GF-D8 (cell line): Measurements from ENCODE around the gene ACTN3.
"Not testable (repeated sequence)": the region's sequence is repeated elsewhere in the genome, so short reads cannot be mapped to it uniquely, and the experiment has no call there.

ENCODE experiments used
- DNase-seq: peaks from one replicate; lab custom pipeline; 2025; lab: John Stamatoyannopoulos, UW

ACTN3 gene

DNA sequence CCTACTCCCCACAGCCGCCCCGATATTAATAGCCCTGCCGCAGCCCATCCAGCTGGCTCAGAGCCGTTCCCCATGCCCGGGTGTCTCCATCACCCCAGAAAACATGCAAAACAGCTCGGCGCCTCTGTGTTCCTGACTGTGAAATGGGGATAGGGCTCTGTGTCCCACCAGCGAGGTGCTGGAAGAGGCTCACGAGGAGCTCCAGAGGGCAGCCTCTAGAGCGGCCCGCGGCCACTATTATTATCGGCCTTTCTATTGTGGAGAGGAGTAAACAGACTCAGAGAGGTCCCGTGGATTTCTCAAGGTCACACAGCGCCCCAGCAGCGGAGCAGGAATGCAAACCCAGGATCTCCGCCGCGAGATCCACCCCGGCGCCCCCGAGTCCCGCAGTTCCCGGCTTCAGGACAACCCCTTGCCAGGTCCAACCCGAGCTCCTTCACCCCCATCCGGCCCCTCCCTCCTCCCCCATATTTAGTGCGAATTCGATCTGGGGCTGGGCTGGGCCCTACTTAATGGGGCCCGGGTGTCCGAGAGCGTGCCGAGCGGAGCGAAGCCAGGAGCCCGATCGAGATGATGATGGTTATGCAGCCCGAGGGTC, at the start of gene ACTN3:
TSS of gene ACTN3 (plus strand) at position 536 of the 598 bp plus-strand sequence. CDS start at position 571, 35 bp downstream.
- DNase-seq, result no peak

DNA sequence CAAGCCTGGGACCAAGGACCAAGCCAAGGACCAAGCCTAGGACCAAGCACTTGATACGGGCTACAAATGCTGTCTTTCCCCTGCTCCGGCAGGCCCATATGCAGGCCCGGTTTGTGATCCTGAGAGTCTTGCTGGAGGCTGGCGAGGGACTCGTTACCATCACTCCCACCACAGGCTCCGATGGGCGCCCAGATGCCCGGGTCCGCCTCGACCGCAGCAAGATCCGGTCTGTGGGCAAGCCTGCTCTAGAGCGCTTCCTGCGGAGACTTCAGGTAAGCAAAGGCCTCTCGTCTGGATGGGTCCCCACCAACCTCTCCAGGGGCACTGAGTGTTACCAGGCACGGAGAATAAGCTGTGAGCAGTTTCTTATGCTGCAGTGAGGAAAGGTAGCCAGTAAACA, 49.5 kb upstream of the ACTN3 start:
- no peak for DNase-seq

- DNase-seq, result no peak
Observed at GRCh38 chr11:66498506-66498905, 48.2 kb upstream of the ACTN3 start.

GRCh38 chr11:66505276-66505816, 41.4 kb upstream of the ACTN3 start:
- no peak for DNase-seq

DNA sequence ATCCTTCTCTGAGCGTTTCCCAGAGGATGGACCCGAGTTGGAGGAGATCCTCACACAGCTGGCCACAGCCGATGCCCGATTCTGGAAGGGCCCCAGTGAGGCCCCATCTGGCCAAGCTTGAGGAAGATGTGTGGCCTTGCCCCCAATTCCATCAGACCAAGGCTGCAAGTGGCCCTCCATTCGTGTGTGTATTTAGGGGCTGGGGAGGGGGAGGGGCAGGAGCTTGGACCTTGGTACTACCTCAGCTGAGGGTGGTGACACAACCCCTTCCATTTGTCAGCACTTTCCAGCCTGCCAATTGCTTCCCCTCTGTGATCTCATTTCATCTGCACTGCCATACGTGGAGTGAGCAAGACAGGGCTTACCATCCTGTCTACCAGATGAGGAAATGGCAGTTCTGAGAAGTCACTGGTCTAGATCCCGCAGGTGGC, 37.6 kb upstream of the ACTN3 start:
- peak; percentile 81 for DNase-seq

DNA sequence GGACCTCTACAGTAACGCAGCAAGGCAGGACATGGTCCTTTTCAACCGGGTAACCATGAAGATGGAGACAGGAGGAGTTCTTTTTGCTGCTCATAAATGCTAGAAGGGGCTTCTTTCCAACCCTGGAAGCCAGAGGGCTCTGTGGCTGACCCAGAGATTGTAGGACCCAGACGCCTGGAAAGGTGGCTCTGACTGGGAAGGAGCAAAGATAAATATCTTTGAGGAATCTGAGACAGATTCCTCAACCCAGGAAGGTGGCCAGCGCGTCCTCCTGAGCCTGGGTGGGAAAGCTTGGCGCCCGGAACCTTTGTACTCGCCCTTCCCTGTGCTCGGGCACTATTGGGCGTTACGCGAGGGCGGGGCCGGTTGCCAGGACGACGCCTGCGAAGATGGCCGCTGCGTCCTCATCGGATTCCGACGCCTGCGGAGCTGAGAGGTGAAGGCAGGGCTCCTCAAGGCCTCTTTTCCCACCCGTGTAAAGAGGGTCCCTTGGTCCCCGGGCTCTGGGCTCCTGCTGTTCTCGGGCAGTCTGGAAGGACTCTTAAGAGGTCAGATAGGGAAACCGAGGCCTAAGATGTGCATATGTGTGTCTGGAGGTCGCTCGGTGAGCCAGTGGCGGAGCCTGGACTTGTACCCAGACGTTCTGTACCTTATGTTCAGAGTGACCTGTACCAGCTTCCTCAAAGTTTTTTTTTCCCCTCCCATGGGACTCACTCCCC, 36.3 kb upstream of the ACTN3 start, which contains the start of gene BBS1:
TSS of gene BBS1 (plus strand) at position 365 of the 719 bp plus-strand sequence. CDS start at position 390, 25 bp downstream.
- peak; percentile 13 for DNase-seq

DNA sequence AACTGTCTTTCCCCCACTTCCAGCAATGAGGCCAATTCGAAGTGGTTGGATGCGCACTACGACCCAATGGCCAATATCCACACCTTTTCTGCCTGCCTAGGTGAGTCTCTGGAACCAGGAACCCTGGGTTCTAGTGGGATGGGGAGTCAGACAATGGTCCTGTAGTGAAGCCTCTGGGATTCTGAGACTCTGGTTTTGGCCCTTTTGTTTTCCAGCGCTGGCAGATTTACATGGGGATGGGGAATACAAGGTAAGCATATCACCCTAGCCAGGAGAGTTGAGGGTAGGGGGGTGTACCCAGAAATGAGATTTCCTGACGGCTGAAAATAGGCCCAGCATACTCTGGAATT, 35.7 kb upstream of the ACTN3 start:
- no peak for DNase-seq

- DNase-seq, result no peak
Observed at GRCh38 chr11:66523611-66524010, 23.1 kb upstream of the ACTN3 start.

GRCh38 chr11:66524304-66525040, 22.2 kb upstream of the ACTN3 start:
- no peak for DNase-seq

GRCh38 chr11:66529069-66529468, 17.6 kb upstream of the ACTN3 start:
- DNase-seq, result no peak

DNA sequence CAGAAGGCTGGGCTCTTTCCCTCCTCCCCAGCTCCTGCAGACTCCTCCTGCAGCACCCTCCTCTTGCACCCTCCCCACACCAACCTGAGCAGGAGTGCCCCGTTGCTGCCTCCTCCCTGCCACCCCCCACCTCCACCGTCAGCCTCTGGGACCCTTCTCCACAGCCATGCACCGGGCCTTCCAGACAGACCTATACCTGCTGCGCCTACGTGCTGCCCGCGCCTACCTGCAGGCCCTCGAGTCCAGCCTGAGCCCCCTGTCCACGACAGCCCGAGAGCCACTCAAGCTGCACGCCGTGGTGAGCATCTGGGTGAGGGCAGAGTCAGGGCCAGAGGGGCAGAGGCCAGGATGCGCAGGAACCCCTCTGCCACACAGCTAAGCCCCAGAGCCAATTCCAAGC, 17.0 kb upstream of the ACTN3 start:
- DNase-seq, result no peak

GRCh38 chr11:66530927-66531709, 15.6 kb upstream of the ACTN3 start:
- DNase-seq, result no peak

DNA sequence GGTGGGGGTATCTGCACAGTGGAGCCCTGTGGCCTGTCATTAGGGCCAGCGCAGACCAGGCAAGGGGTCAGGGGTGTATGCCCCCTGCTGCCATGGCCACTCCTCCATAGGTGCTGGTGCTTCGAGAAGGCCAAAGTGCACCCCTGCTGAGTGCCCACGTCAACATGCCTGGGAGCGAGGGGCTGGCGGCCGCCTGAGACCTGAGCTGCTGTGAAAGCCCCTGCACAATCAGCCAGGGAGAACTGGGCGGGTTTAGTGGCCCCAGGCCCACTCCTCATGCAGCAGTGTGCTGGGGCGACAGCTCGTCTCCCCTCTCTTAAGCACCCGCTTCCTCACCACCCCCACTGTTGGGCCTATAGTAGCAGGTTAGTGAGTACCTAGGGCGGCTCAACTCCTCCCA, 14.9 kb upstream of the ACTN3 start:
- DNase-seq, result no peak

- no peak for DNase-seq
Observed at GRCh38 chr11:66532784-66533183, 13.9 kb upstream of the ACTN3 start.

GRCh38 chr11:66539170-66539869, 7.4 kb upstream of the ACTN3 start:
- no peak for DNase-seq

DNA sequence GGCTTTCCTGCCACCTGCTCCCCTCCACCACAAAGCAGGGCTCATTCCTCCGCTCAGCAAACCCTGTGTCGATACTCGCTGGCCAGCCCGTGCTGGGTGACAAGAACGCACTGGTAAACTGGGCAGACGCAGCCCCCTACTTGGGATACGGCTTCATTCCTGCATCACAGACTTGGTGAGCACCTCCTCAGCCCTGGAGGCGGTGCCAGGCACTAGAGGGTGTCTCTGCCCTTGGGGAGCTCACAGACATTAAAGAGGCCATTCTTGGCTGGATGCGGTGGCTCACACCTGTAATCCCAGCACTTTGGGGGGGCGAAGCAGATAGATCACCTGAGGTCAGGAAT, 6.9 kb upstream of the ACTN3 start:
- DNase-seq, result no peak

DNA sequence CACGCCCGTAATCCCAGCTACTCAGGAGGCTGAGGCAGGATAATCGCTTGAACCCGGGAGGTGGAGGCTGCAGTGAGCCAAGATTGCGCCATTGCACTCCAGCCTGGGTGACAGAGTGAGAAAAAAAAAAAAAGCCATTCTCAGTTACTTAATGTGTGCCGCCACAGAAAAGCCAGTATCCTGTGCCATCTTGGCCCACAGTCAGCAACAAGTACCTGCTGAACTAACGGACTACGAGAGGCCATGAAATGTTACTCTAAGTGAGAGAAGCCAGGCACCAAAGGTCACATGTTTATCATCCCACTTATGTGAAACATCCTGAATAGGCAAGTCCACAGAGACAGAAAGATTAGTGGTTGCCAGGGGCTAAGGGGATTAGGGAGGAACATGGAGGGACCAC, 6.1 kb upstream of the ACTN3 start:
- DNase-seq, result not testable (repeated sequence)

DNA sequence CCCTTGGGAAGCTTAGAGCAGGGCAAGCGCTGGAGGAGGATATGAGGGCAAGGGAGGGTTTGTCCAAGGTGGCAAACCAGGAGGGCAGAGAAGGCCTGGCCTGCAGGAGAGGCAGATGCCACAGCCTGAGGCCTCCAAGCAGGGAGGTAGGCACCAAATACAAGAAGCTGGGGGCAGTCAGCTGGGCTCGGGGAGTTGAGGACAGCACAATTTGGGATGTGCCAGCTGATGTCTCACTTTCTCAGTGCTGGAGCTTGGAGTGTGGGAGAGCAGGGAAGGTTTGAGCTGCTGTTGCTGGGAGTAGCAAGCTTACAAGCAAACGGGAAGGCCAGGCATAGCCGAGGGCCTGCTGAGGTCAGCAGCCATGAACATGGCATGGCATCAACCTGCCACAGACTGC, 4.8 kb upstream of the ACTN3 start:
- DNase-seq, result no peak

- DNase-seq, result no peak
Observed at GRCh38 chr11:66542362-66542761, 4.3 kb upstream of the ACTN3 start.

GRCh38 chr11:66543263-66544107, 3.2 kb upstream of the ACTN3 start:
- peak; percentile 16 for DNase-seq

DNA sequence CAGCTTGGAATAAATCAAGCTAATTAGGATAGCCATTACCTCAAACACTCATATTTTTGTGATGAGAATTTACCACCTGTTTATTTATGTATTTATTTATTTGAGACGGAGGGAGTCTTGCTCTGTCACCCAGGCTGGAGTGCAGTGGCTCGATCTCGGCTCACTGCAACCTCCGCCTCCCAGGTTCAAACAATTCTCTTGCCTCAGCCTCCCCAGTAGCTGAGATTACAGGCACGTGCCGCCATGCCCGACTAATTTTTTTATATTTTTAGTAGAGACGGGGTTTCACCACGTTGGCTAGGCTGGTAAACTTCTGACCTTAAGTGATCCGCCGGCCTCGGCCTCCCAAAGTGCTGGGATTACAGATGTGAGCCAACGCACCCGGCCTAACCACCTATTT, 1.8 kb upstream of the ACTN3 start:
- DNase-seq, result not testable (repeated sequence)
